ENCODE results near the gene SS18L1. TPM values are rescaled to one million over a fixed set of nuclear protein-coding genes. Genes with fewer than 3 reads are reported as not detected.

SS18L1 gene
- total RNA-seq, 1 donor from 2014 or later, result 19.9 TPM

DNA sequence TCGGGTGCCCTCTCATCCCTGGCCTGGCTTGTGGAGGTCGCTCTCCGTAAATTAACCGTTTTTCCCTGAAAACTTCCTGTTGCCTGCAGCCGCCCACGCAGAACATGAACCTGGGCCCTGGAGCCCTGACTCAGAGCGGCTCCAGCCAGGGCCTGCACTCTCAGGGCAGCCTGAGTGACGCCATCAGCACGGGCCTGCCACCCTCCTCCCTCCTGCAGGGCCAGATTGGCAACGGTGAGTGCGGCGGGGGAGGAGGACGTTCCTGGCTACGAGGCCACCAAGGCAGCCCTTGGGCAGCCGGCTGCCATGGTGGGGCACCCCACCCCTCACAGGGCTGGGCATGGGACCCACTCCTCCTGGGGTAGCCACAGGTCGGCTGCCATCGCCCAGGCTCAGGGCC lies 17.8 kb downstream of the SS18L1 start:
- no peak for TF ChIP-seq CTCF (IDR thresholded peaks at IDR 0.05)
- Mint-ChIP-seq H3K4me3 (ENCODE audit: unreplicated experiment) (no peak overlapping the region), H3K9me3 (ENCODE audit: unreplicated experiment) (no peaks in the 10 kb centered on the region), H3K27ac (ENCODE audit: unreplicated experiment) (no peak overlapping the region), H3K4me1 (ENCODE audit: unreplicated experiment) (peaks cover 1% of the 10 kb centered on the region), H3K27me3 (ENCODE audit: unreplicated experiment) (no peaks in the 10 kb centered on the region), H3K36me3 (ENCODE audit: unreplicated experiment) (peaks cover 12% of the 10 kb centered on the region)
- no peak for DNase-seq (ENCODE audit: extremely low spot score, unreplicated experiment)

DNA sequence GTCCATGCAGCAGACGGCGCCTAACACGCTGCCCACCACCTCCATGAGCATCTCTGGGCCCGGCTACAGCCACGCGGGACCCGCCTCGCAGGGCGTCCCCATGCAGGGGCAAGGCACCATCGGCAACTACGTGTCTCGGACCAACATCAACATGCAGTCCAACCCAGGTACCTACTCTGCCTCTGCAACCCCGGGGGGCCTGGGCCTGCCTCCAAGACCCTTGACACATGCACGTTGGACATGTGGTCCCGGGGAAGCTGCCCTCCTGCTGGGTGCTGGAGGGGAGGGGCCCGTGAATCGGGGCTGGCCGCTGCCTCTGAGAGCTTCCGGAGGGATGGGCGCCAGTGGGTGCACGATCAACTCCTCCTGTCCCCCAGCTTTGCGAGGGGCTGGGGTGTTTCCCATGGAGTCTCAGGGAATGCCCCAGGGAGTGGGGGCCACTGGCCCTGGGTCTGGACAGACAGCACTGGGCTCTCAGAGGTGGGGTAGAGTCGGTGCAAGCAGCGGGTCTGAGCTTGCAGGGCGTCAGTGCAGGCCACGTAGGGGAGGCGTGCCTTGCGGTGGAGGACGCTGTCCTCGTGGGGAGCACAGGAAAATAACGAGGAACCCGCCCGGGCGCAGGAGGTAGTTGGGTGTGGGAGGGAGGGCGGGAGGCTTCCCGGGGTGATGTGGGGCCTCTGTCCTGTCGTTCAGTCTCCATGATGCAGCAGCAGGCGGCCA lies 19.4 kb downstream of the SS18L1 start:
- peaks cover 12% of the 10 kb centered on the region for H3K36me3 Mint-ChIP-seq (ENCODE audit: unreplicated experiment)
- H3K27me3 Mint-ChIP-seq (ENCODE audit: unreplicated experiment), result no peaks in the 10 kb centered on the region
- no peak for DNase-seq (ENCODE audit: extremely low spot score, unreplicated experiment)
- TF ChIP-seq CTCF (IDR thresholded peaks at IDR 0.05), result no peak
- H3K4me3 Mint-ChIP-seq (ENCODE audit: unreplicated experiment), result no peak overlapping the region
- H3K4me1 Mint-ChIP-seq (ENCODE audit: unreplicated experiment), result no peaks in the 10 kb centered on the region
- H3K9me3 Mint-ChIP-seq (ENCODE audit: unreplicated experiment), result no peaks in the 10 kb centered on the region
- no peak overlapping the region for H3K27ac Mint-ChIP-seq (ENCODE audit: unreplicated experiment)

DNA sequence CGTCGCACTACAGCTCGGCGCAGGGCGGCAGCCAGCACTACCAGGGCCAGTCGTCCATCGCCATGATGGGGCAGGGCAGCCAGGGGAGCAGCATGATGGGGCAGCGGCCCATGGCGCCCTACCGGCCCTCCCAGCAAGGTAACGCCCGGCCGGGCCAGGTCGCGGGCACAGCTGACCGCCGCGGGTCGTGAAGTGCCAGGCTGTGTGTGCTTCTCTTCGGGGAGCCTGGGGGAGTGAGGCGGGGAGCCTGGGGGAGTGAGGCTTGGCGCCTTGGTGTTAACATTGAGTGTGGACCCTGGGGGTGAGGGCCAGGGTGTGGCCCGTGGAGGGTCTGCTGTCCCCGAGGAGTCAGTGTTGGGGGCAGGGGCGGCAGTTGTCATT lies 19.9 kb downstream of the SS18L1 start:
- Mint-ChIP-seq H3K4me1 (ENCODE audit: unreplicated experiment) (no peaks in the 10 kb centered on the region), H3K27me3 (ENCODE audit: unreplicated experiment) (no peaks in the 10 kb centered on the region), H3K27ac (ENCODE audit: unreplicated experiment) (no peak overlapping the region), H3K36me3 (ENCODE audit: unreplicated experiment) (peaks cover 15% of the 10 kb centered on the region), H3K9me3 (ENCODE audit: unreplicated experiment) (no peaks in the 10 kb centered on the region), H3K4me3 (ENCODE audit: unreplicated experiment) (no peak overlapping the region)
- no peak for DNase-seq (ENCODE audit: extremely low spot score, unreplicated experiment)
- no peak for TF ChIP-seq CTCF (IDR thresholded peaks at IDR 0.05)

DNA sequence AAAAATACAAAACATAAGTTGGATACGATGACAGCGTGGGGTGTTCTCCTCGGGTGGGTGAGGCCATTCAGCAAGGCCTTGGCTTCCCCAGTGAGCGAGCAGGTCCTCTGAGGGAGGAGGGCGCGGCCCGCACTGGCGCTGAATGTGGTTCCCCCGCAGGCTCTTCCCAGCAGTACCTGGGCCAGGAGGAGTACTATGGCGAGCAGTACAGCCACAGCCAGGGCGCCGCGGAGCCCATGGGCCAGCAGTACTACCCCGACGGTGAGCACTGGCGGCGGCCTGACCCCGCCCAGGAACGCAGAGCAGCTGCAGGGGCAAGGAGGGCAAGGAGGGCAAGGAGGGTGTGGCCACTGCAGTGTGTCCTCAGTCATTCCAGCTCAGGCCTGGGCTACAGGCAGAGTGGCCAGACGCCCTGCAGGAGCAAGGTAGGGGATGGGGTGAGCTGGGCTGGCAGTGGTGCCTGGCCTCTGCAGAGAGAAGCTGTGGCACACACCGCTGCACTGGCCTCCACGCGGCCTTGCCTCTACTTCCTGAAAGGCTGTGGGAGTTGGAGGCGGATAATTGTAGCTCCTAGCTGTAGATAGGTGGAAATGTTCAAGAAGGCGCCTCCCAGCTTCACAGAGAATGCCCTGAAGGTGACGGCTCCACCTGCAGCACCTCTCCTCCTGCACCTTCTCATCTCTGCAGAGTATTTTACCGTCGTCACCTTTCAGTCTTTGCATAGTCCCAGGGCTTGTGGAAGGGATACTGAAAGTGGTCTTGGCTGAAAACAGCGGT lies 20.6 kb downstream of the SS18L1 start:
- DNase-seq (ENCODE audit: extremely low spot score, unreplicated experiment), result no peak
- H3K4me3 Mint-ChIP-seq (ENCODE audit: unreplicated experiment), result no peak overlapping the region
- H3K27me3 Mint-ChIP-seq (ENCODE audit: unreplicated experiment), result no peaks in the 10 kb centered on the region
- peaks cover 15% of the 10 kb centered on the region for H3K36me3 Mint-ChIP-seq (ENCODE audit: unreplicated experiment)
- no peaks in the 10 kb centered on the region for H3K9me3 Mint-ChIP-seq (ENCODE audit: unreplicated experiment)
- no peak overlapping the region for H3K27ac Mint-ChIP-seq (ENCODE audit: unreplicated experiment)
- no peaks in the 10 kb centered on the region for H3K4me1 Mint-ChIP-seq (ENCODE audit: unreplicated experiment)
- TF ChIP-seq CTCF (IDR thresholded peaks at IDR 0.05), result no peak
